ENCODE results near the gene HOXD10.

HOXD10 gene

DNA sequence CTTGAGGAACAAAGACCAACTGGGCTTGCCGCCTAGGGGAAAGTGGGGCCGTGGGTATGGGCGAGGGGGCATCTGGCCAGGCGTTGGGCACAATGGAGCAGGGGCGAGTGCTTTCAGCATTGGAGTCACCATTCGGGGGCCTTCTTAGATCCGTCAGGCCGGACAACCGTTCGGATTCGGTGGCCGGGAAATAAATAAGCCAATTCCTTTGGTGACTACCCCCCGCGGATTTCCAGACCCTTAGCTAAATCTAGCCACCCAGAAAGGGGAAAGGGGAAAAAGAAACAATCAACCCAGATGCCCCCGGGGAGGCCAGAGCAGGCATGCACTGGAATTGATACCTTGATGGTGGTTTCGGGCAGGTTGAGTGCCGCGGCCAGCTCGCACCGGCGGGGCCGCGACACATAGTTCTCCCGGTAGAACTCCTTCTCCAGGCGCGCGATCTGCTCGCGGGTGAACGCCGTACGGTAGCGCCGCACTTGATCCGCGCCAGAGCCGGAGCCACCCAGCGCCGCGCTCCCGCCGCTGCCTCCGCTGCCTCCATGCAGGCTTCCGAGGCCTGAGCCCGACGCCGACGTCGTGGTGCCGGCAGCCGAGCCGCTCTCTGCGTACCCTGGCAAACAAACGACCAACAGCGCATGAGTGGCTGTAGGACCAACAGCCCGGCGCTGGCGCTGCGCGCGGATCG, 34.6 kb upstream of the HOXD10 start:
- intact Hi-C loops (cut with DNase I) = no loop called here
- peak in 5 of 42 donors; percentile 0 to 36 (median 23) for DNase-seq

DNA sequence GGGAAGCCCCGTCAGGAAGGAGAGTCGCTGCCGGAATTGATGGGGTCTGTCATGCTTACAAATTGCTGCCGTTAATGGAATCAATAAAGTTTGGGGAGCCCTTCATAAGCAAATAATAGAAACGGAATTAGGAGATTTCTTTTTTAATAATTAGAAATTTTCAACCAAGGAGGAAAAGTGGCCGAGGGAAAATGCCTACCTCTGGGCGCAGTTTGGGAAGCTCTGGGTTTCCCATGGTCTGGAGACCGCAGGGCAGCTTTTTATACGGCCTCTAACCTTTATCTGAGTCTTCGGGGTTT, 34.1 kb upstream of the HOXD10 start:
- intact Hi-C loops (cut with DNase I) = no loop called here

DNA sequence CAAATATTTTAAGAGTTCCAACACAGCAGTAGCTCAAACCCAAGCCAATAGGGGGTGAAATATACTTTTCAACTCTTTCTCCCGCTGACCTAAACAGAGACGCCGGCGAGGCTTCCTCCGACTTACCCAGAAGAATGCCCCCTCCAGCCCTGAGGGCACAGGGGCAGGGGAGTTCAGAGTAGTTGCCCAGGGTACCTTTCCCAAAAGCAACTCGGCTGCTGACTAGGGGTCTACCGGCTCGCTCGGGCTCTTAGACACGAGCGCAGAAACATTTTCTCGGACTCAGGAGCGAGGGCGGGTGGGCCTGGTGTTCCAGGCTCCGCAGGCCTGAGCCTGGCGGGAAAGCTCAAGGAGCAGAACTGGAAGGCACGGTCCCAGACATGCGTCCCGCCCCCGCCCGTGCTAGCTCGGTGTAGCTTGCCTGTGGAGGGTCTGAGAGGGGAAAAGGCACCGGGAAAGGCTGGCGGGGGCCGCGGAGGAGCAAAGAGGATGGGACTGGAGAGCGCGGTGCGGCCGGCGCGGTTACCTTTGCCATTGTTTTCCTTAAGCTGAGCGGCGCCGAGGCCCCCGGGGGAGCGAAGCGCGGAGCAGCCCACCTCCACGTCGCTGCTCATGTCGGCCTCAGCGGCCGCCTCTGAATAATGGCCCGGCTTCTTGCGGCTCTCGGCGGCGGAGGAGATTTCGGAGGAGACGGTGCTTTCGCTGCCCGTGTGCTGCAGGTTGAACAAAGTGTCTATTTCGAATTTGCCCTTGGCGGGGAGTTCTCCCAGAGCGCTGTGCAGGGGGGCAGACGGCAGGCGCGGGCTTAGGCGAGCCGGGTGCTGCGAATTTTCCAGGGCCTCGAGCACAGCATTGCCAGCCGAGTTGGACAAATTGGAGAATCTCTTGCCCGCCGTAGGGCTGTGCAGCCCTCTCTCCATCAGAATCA, 33.5 kb upstream of the HOXD10 start:
- peak in 2 of 42 donors; percentile 5 to 36 for DNase-seq
- intact Hi-C loops (cut with DNase I) = no loop called here

More for the DNA sequence above, 34.1 kb upstream of the HOXD10 start:
- peak in 1 of 42 donors; percentile 3 for DNase-seq

DNA sequence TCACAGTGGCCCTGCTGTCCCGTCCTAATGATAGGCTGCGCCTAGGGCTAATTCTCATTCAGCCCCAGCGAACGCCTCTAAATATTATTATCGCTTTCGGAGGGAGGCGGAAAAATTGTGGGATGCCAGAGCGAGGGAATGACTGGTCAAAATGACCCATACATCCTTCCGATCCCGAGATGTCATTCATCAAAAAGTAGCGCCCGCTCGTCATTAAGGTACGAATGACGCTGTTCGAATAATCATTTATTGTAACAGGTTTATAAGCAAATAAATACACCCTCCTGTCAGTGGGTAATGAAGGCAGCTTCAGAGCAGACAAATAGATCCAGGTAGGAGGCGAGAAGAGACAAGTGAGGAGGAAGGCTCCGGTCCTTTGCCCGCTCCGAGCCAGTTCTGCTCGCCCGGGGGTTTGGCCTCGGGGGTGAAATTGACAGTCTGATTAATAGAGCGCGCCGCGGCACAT, 32.7 kb upstream of the HOXD10 start, which contains the start of gene EVX2:
Gene EVX2 (minus strand): TSS at position 167 of the 466 bp plus-strand sequence. CDS start 186 bp downstream, outside the sequence.
- peak in 2 of 42 donors; percentile 7 to 31 for DNase-seq
- intact Hi-C loops (cut with DNase I) = no loop called here

DNA sequence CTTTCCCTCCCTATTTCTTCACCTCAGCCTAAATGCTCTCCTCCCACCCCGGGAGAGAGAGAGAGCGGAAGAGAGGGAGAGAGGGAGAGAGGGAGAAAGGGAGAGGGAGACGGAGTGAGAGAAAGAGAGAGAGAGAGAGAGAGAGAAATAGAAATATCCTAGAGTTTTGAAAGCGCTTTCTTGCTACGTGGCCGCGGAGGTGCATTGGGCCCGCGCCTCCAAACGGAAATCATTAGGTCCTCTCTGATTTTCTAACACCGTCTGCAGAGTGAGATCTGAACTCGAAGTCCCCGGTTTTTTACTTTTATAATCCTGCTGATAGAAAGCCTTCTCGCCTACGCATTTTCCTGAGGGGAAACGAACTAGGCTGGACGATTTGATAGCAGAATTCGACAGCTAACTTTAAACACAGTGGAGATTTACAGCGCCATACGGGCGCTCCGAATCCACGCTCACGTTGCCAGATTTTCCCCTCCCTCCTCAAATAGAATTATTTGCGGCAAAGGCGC, 31.9 kb upstream of the HOXD10 start:
- intact Hi-C loops (cut with DNase I) = loop anchor here (5.0 kb wide), 1 partner anchor 397 kb away; no protein-coding TSS in a partner anchor
- DNase-seq = peak in 1 of 42 donors; percentile 3

DNA sequence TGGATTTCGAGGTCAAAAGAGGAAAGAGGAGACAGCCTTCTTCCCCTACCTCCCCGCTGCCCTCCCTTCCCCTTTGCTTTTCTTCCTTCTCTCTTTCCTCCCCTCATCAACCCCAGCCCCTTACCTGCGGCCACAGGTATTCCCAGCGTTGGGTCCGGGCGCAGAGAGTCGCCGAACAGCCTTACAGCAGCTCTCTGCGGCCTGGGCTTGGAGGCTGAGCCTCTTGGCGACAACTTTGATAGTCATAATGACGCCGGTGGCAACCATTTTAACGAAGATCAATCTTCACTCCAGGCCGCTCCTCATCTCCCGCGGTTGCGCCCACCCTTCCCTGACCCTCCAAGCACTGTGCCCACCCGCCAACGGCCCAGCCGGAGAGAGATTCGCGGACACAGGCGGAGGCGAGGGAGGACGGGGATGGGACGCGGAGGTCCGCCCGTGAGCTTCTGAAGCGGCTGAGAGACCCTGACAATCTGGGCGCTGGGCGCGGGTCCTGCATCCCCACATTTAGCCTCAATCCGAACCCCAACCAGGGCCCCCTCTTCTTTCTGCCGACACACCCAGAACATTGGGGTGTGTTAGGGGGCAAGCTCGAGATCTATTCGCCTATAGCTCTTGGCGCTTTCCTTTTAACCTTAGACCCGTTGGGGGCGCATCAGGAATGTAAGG, 31.3 kb upstream of the HOXD10 start:
- intact Hi-C loops (cut with DNase I) = loop anchor here (5.0 kb wide), 1 partner anchor 398 kb away; no protein-coding TSS in a partner anchor
- DNase-seq = peak in 4 of 42 donors; percentile 5 to 24 (median 8)

DNA sequence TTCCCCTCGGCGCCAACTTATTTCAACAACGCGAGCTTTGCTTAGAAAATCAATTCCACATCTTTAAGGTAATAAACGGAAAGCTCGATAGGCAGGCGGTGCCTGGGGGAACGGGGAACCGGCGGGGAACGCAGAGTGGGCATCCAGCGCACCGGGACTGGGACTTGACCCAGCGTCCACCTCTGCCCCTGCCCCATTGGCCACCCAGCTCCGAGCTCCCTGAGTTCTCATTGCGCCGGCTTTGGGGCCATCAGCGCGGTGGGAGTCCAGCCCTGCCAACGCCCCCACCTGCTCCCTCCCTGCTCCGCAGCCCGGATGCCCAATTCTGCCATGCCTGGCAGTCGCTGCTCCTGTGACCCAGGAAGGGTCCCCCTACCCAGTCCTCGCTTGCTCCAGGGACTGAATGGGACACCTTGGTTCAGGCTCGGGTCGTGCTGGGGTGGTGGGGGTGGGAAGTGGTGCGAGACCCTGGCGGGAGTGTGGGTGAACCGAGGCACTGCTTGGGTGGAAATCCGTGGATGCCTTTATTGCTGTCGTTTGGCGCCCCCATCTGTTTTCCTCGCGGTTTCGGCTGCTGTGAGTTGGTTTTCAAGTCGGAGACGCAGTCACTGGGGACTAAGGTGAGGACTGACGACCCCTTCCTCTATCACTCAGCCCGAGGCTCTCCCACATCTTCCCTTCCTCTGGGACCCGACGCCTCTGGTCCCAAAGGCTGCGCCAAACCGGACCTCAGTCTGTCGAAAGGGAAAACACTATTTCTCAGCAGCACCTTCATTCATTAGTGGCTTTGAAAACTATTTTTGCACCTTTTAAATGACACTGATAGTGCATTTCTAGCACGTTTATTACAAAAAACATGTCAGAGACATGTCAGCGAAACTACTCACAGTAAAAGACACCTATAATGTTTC, 30.5 kb upstream of the HOXD10 start:
- intact Hi-C loops (cut with DNase I) = loop anchor here (5.0 kb wide), 1 partner anchor 399 kb away; no protein-coding TSS in a partner anchor
- peak; percentile 30 to 82 (median 68) for DNase-seq

DNA sequence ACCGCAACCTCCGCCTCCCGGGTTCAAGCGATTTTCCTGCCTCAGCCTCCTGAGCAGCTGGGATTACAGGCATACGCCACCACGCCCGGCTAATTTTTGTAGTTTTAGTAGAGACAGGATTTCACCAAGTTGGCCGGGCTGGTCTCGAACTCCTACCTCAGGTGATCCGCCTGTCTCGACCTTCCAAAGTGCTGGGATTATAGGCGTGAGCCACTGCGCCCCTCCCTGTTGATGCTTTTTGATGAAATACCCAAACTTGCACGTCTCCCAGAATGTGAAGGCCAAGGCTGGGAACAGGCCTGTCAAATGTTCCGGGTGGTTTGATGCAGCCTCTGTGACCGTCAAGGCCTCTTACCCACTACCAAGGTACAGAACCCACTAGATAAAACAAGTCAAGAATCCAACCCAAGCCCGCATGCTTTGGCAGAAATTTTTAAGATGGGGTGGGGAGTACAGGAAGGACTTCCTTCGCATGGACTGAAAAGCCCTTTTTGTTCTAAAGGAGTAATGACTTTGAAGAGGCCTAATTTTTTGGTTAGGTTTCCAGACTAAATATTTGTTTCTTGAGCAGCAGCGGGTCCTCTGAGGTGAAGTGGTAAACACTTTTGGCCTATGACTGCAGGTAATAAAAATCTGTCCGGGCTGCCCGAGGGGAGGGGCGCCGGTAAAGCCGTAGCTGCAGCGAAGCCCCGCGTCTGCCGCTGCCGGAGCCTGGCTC, 29.1 kb upstream of the HOXD10 start:
- DNase-seq = peak in 2 of 42 donors; percentile 3 to 27
- intact Hi-C loops (cut with DNase I) = loop anchor here (5.0 kb wide), 1 partner anchor 400 kb away; no protein-coding TSS in a partner anchor

DNA sequence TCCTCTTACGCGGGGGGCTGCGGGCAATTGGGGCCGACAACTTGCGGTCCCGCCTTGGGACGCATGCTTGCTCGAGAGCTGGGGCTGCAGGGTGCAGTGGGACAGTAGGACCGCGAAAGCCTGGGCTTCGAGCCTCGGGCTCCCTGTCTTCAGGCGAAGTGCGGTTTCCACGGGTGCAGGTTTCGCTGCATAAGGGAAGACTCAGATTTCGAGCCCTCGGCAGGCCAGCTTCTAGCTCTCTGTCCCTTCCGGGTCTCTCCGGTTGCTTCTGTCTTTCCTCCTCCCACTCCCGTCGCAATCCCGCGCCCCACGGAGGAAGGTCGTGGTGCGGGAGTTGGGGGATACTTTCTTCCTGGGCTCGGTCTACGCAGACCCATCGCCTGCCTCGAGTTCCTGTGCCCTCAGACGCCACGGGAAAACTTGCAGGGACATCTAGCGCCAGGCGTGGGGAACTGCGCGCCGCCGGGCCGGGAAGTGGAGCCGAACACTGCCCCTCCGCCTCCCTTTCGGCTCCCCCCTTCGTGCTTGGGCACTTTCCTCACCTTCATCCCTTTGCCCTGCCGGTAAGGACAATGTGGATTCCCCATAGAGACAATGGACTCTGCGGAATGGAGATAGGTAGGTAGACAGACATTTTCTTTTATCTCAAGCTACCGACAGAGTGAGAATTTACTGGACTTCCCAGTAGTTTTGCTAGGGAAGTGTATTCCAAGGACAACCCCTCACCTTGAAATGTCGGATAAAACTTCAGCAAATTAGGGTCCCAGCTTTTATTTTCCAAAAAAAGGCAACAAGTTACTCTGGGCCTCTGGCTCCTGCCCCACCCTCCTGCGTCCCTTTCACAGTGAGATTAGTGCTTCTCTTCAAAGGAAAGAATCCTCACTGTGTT, 28.3 kb upstream of the HOXD10 start:
- peak in 40 of 42 donors; percentile 20 to 78 (median 54) for DNase-seq
- intact Hi-C loops (cut with DNase I) = loop anchor here (5.0 kb wide), 1 partner anchor 401 kb away; no protein-coding TSS in a partner anchor

DNA sequence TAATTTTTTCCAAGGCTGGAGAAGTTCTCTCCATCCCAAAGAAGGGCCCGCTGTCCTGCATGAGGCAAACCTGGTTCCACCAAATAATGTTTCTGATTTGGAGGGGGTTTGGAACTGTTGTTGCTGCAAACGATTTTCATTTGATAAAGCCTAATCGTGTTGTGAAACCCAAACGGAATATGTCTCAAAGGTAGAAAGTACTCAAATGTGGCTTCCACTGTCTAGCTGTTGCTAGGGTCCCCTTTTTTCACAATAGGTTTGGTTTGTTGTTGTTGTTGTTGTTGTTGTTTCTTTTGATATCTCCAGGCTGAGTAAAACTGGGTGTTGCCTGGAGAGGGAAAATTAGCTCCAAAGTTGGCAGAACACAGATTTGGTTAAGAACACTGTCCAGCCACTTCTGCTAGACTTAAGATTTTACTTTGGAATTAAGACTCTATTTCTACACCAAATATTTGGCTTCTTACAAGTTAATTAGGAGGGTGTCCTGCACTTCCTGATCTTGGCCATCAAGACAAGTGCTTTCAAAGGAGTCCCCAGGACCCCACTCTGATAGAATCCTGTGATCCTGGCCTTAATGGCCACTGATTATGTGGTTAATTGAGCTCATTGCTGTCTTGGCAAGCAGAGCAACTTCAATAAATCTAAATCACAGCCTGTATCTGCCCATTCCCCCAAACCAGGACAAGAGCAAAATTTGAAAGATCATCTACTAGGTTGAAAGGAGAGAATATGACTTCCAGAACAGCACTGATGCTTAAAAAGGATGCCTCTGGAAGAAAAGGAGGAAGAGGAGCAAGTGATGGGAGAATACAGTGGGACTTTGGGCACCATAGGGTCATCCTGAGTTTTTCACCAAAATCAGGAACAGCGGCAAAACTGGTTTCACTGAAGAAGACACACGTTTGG, 27.4 kb upstream of the HOXD10 start:
- peak in 2 of 42 donors; percentile 1 to 9 for DNase-seq

DNA sequence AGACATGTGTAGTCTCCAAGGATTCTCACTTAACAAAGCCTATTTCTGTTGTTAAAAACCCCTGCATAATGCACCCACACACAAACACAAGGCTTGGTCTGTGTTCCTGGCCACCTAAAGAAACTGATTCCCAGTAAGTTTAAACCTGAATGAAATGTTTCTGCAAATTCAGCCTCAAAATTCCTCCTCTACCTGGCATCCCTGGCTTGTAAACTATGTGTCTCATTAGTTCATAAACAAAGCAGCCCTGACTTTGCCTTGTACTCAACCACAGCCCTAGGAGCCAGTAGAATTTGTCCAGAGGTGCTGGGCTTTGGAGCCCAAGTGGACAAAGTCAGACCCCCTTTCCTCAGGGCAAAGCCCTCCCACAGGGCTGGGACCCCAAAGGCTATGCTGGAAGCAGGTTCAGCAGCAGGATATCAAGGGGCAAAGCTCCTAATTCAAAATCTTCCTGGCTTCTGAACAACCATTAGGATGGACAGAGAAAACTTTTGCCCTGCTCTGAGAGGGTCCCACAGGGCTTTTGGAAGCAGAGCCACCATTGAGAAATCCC, 26.7 kb upstream of the HOXD10 start:
- DNase-seq = peak in 1 of 42 donors; percentile 9
- intact Hi-C loops (cut with DNase I) = loop anchor here (5.0 to 10.0 kb wide), 2 partner anchors 403 to 725 kb away; no protein-coding TSS in a partner anchor

More for the DNA sequence above, 27.4 kb upstream of the HOXD10 start:
- intact Hi-C loops (cut with DNase I) = loop anchor here (5.0 kb wide), 1 partner anchor 402 kb away; no protein-coding TSS in a partner anchor

DNA sequence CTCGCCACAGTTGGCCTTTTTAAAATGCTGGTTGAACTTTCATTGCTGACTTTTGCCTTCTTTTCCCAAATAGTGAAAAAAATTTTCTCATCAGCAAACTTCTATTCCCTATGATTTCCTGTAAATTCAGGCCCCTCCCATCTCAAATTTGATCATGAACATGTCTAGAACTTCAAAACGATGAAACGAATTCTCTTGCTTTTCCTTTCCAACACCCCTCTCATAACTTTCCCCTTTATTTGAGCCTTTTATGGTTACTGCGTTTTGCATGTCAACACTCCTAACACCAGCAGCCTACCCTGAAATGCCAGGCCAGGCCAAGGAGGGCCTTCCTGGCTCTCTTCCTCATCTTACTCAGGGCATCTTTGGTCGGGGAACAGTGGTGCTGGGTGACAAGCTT, 25.7 kb upstream of the HOXD10 start:
- peak in 1 of 42 donors; percentile 1 for DNase-seq
- intact Hi-C loops (cut with DNase I) = loop anchor here (10.0 kb wide), 1 partner anchor 726 kb away; no protein-coding TSS in a partner anchor

DNA sequence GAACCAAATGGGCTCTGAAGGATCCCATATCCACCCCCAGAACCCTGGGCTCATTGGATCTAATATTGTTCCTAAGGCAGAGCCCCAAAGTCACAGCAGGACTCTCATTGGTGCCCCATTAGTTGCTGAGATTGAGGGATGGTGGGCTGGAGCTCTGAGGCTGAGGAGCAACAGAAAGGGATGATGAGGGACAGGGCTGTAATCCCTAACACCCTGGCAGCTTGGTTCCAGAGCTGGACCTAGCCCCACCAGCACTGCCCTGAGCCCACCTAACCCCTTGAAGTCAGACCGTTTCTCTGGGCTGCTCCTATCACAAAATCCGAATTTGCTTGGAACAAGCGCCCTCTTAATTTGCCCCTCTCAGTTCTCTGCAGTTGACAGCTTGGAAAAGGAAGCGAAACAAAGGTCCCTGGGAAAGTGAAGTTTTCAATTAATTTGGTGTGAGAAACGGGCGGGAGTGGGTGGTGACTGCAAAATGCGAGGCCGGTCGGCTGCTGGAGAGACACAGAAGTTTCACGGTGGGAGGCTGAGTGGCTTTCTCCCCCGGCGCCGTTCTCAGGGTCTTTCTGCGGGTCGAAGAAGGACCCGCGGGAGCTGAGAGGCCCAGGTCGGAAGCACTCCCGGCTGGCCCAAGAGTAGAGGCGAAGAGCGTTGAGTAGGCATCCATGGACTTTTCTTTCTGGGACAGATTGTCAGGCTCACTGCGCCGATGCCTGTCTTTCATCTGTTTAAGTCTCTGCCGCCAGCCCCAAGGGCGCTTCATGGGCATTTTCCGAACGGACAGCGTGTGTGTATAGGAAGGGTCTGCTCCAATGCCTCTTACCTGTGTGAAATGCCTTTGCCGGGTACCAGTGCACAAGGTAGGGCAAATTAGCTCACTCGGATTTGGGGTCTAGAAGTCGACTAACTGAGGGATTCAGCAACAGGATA, 25.0 kb upstream of the HOXD10 start:
- intact Hi-C loops (cut with DNase I) = loop anchor here (10.0 kb wide), 1 partner anchor 727 kb away; no protein-coding TSS in a partner anchor
- no peak for DNase-seq
